SIG-M5 treated with dmso at 0.1 percent for 504 hours (cell line): Measurements from ENCODE around the gene HRH3.

ENCODE experiments used
- DNase-seq: peaks from one replicate; lab custom pipeline; 2025; ENCODE audit not compliant: unreplicated experiment; lab: John Stamatoyannopoulos, UW

The HRH3 gene

DNA sequence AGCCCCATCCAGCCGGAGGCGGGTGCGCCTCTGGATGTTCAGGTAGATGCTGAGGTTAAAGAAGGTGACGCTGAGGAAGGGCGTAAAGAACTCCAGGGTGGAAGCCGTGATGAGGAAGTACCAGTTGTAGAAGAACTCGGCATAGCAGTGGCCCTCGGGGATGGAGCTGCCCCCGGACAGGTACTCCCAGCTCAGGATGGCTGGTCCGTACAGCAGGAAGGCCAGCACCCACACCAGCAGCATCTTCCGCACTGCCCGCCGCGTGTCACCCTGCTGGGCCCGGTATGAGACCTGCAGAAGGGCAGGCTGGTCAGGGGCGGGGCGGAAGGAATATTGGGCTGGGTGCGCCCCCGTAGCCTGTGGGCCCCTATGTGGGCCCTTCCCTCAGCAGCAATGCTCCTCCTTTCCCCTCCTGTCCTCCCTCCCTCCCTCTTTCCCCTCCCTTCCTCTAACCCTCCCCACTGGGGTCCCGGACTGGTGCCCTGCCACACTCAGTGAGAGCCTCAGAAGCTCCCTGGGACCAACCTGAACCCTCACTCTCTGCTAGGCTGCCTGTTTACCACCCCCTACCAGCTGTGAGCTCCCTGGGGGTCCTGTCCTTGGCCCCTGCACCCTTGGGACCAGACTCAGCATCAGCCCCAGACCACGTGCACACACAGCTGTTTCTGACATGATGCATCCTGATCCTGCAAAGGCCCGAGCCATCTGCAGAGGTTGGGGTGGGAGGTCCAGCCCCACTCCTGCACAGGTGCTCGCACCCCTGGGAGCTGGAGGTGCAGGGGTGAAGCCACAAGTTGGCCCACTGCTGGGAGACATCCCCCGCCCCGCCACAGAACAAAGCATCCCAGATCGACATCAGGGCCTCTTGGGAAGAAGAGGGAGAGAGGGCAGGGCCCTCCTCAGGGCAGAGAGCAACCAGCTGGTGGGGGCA lies 3.2 kb downstream of the HRH3 start:
- DNase-seq = no peak

DNA sequence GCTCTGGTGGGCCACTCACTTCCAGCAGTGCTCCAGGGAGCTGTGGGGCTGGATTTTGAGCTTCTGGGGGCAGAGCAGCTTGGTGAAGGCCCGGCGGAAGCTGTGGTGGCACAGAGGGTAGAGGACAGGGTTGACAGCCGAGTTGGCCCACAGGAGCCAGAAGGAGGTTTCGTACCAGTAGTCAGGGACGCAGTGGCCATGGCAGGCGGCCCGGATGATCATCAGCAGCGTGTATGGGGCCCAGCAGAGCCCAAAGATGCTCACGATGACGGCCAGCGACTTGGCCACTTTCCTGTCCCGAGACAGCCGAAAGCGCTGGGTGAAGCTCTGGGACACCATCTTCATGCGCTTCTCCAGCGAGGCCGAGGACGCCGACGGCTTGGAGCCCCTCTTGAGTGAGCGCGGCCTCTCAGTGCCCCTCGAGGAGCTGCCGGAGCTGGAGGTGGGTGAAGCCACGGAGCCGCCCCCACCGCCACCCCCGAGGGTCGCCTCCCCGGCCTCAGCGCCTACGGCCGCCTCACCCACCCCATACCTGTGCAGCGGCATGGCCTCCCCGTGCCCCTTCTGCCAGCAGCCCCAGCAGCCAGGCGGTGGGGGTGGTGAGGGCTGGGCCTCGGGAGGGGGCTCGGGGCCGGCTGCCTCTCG lies 4.0 kb downstream of the HRH3 start:
- DNase-seq = no peak

DNA sequence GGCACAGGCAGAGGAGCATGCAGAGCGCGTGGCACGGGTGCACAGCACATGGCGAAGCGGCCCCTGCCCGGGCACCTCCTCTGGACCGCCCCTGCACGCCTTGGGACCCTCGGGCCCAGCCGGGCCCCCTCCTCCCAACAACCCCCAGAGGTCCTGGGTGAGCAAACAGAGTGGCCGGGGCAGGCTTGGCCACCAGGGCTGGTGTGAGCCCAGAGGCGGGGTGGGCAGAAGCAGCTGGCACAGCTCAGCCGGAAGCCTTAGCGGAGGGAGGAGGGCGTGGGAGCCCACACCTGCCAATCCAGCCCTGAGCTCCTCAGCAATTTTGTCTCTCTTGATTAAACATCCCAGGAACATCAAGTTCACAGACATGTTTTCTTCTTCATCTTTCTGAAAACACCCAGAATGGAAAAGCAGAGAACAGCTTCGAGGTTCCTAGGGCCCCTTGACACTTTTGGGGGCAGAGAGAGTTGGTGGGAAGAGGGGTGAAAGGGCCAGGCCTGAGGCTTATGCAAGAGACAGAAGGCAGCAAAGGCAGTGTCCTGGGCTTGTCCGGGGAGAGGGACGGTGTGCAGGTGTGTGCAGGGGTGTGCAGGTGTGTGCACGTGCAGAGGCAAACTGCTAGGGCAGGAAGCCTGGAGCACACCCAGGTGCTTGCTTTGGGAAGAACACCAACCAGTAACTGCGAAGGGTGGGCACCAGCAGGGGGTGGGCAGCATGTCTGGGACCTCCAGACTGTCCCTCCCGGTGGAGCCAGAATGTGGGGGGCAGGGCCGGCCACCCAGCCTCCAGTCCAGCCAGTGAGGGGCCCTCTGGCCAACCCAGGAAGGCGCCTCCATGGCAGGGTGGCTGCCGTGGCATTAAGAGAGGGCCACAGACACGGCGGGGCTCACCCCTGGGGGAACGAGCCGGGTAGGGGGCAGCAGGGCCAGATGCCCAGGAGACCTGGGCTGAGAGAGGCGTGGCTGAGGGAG lies 4.8 kb downstream of the HRH3 start:
- no peak for DNase-seq

DNA sequence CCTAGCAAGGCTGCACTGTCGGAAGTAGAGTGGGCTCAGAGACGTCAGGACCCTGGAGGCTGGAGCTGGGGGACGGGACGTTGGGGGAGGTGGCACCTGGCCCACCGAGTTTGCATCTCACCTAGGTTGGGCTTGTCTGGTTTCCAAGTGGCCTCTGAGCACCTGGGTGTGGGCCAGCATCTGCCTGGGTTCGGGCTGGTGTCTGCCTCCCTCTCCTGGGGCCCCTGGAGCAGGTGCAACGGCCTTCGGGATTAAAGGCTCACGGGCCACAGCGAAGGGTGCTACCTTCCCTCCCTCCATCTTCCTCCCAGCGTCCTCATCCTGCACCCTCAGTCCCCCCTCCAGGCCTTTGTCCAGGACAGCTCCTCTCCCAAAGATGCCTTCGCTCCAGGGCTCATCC lies 6.0 kb downstream of the HRH3 start:
- no peak for DNase-seq

DNA sequence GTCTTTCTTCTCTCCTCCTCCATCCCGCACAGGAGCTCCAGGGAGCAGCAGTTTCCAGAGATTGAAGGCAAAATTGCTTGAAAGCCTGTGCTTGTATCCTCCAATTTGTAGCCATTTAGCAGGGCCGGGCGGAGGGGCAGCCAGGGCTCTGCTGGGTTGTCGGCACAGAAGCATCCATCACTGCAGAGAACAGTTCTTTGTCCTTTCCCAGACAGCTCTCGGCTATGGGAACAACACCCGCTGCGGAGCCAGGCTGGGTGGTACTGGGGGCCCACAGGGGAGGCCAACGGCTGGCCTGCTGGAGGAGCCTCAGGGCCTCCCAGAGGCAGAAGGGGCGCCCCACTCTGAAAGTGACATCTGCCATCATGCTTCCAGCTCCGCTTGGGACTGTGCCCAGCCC lies 7.8 kb downstream of the HRH3 start:
- DNase-seq = no peak

DNA sequence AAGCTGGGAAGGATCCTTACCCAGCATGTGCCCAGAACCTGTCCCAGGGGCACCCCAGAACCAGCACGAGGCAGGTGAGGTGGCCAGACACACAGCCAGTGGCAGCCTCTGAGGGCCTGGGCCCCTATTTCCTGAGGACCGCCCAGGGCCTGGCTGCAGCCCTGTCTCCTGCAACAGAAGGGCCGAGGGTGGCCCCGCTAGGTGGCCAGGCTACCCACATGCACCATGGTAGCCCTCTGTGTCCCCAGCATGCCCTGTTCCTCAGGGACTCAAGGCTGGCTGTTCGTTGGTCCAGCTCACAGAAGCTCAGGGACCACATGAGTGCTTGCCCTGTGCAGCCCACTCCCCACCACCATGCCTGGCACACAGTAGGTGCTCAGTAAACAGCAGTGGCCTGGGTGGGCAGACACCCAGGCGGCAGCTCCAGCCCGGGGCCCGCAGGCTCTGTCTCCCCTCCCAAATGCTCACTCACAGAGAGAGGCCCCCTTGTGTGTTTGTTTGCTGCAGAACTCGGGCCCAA lies 8.2 kb downstream of the HRH3 start:
- no peak for DNase-seq

DNA sequence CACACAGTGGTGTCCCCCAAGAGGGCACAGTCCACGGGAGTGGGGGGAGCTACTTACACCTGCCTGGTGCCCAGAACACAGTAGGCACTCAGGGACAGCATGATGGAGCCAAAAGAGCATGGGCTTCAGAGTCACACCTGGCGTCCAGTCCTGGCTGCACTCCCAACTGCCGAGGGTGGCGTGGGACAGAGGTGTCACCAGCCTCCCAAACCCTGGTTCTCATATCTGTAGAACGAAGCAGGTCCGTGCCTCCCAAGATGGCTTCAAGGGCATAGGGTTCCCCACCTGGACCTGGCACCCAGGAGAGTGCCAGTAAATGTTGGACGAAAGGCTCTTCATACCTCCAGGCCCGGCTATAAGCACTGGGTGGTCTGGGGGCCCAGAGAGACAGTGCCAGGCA lies 8.9 kb downstream of the HRH3 start:
- DNase-seq = no peak

DNA sequence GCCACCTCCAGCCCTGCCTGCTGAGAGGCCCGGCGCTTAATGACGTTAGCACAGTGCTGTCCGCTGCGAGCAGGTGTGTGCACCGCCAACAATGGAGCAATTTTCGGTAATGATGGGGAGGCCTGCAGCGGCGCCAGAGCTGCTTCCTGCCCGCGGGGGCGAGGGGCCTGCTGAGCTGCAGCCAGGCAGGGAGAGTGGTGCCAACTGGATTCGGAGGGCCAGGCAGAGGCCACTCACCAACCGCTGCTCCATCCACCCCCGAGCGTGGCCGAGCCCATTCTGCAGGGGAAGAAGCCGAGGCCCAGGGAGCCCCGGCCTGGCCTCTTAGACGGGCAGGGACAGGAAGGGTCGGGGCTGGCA lies 9.6 kb downstream of the HRH3 start:
- no peak for DNase-seq

DNA sequence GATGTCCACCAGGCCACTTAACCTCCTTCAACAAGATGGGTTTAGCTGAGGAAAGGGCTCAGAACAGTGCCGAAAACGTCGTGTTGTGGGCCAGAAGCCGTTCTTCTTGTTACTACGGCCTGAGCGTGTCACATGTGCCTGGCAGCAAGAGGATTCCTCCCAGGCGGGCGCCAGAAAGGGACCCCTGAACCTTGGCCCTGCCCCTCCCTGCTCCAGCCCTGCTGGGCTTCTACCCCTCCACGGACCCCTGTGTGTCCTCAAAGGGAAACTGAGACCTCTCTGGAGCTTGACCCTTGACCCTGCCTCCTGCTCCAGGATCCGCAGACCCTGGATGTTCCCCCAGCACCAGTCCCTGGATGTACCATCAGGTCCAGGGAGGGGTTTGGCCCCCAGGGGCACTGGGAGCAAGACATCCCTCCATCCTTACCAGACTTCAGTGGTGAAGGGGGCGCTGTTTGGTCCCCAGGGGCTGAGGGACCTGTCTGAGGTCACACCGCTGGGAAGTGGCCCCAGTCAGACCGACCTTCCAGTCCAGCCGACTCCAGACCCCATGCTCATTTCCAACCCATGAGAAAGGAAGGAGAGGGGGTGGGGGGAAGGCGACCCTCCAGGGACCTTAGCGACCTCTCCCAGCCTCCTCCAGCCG lies 10.1 kb downstream of the HRH3 start:
- no peak for DNase-seq

DNA sequence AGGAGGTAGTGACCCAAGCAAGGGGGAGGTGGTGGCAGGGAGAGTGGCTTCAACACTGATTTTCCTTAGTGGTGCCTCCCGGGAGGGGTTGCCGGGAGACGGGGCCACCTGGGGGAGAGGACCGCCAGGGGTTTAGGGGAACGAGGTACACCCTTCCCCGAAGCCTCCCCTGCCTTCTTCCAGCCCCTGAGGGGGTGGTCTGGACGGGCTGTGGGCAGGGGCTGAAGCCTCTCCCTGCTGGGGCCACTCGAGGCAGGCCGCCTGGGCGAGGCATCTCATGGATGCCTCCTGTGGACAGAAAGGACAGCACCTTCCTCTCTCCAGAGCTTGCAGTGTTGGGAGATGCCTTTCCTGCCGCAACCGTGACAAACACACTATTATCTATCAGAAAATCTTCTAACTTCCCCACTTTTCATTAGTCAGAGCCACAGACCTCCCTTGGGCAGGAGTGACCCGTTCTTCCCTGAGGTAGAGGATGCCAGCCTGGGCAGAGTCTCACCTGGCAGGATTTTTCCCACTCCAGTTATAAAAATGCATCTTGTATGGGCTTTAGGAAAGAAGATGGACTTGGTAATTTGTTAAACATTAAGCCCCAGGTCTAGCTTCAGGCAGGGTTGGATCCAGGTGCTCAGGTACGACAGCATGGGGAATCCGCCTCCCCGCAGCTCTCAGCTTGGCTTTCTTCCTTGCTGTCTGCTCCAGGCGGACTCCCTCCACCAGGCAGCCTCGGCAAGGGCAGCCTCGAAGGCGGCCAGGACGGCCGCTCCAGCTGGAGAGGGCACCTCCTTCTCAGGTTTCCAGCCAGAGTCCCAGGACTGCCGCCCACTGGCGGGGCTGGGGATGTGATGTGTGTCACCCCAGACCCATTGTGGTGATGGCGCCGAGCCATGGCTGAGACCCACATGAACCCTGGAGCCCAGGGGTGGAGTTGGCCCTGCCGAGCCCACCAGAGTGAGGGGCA lies 11.0 kb downstream of the HRH3 start:
- no peak for DNase-seq

DNA sequence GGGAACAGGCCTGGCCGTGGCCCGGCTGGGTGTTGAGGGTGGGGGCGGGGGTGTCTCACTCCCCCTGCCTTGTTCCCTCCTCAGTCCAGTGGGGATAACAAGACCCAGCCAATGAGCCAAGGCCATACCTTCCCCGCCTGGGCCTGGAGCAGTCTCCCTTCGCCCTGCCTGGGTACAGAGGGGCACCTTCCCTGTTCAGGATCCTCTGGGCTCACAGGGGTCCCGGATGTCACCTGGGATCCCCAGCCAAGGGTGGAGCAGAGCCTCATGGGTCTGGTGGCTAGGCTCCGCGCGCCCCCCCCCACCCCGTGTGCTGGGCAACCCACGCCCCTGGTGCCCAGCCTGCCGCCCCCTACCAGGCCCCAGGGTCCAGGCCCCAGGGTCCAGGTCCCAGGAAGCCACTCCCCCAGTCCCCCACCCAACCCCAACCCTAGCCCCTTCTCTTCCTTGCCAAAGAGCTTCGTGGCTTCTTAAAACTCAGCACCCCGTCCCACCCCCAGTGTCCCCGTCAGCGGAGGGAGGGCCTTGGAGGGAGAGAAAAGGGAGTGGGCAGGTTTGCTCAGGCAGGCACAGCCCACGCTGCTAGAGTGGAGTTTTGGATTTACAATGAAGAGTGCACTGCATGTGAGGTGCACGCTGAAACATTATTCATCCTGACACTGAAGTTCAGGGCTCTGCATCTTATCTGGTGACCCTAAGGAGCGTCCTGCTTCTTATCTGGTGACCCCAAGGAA lies 11.8 kb downstream of the HRH3 start:
- no peak for DNase-seq

DNA sequence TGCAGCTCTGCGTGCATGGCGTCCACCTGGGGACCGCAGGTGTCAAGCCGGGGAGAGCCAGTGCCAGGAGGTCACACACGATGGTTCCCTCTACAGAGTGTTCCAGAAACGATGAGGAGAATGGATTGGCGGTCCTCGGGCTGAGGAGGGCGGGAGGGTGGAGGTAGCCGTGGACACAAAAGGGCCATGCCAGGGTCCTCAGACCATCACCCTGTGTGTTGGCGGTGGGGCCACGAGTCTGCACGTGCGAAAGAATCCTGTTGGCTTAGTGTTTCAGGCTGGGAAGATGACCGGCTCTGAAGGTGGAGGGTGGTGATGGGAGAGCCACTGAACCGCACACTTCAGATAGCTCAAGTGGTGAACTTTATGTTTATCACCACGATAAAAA lies 13.7 kb downstream of the HRH3 start:
- DNase-seq = no peak

DNA sequence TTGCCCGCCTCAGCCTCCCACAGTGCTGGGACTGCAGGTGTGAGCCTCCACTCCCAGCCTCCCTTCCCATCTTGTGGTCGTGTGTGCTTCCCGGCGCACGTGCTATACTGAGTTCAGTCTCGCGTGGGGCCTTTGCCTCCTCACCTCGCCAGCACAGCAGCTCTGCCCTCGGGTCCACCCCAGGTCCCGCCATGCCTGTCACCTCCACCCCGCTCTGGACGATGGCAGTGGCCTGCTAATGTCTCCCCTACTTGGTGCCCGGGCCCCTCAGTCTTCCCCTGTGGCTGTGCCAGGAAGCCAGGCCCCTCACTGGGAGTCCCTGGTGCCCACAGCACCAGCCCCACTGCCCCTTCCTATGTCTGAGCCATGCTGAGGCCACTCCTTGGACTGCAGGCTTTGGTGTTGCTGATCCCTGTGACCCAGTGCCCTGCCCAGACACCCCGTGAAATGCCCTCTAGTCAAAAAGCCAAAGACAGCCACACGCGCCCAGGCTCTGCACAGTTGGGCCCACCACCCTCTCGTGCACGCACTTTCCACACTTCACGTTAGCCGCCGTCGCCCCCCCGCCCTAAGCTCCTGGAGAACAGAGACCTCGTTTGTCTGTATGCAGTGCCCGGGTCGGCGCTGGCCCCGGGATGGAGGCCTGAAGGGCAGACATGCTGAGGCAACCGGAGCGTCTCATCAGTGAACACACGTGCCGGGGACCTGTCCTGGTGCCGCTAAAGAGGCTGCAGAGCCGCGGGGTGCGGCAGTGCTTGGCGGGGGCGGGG lies 14.3 kb downstream of the HRH3 start:
- DNase-seq = no peak

DNA sequence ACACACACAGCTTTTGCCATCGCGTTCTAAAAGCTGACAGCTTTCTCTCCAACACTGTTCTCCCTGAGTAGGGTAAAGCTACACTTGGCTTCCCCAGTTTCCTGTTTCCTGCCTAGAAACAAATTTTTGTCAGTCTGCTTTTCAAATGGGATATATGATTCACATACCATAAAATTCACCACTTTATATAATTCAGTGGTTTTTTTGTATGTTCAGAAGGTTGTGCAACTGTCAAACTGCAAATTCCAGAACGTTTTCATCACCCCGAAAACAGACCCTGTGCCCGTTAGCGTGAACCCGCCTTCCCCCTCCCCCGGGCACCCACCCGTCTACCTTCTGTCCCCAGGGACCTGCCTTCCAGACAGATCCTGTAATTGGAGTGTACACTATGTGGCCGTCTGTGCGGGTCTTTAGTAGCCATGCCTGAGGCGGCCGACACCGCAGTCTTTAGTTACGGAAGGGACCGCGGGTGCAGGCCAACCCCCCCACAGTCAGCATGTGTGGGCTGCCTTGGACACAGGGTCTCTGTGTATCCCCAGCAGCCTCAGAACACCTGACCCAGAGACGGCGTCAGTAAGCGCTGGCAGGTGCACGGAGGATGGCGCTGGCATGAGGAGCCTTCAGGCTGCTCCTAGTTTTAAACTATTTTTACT lies 16.6 kb downstream of the HRH3 start:
- no peak for DNase-seq

DNA sequence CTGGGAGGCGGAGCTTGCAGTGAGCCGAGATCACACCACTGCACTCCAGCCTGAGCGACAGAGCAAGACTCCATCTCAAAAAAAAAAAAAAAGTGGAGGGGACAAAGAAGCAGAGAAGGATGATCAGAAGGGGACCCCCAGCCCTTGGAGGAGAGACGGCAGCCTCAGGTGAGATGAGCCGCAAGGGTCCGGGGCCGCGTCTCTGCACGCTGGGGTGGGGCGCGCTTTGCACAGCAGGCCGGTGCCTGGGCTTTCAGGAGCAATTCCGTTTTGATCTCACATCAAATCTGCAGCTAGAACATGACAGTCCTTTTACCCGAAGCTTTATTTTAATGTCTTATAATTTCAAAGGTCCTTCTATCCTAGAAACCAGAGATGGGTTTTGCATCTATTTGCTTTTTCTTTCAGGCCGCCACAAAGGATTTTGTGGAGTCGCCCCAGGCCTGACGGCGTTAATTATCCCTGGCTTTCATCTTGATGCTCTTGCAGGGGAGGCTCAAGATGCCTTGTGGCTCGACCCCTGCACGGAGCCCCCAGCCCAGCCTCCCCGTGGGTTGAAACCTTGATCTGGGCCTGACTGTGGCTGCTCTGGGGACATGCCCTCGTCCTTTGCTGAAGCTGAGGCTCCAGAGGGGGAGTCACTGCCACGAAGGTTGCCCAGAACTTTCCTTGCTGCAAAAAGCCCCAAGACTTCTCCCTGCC lies 17.3 kb downstream of the HRH3 start:
- DNase-seq = no peak

DNA sequence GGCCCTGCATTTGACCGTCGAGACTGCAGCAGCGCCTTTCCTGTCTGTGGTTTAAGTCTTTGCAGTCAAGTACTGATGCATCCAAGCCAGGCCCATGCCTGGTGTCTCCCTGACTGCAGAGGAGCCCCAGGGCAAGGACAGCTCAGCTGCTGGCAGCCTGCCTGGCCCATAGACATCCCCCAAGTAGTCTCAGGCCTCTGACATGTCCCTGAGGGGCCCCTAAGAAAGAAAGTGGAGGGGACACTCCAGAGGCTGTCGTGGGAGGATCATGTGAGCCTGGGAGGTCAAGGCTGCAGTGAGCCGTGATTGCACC lies 18.0 kb downstream of the HRH3 start:
- no peak for DNase-seq
